ENCODE results near the gene GPRC5B. TPM values are rescaled to one million over a fixed set of nuclear protein-coding genes. Genes with fewer than 3 reads are reported as not detected.

The GPRC5B gene
- total RNA-seq, 6 experiments from 2014 or later = 0.14 to 0.48 (median 0.29) TPM

- Mint-ChIP-seq H3K4me3 (no peak overlapping the region), H3K27ac (no peak overlapping the region), H3K9me3 (no peaks in the 10 kb centered on the region), H3K27me3 (ENCODE audit: insufficient read depth) (peaks cover 28% of the 10 kb centered on the region), H3K36me3 (ENCODE audit: low read depth) (no peaks in the 10 kb centered on the region), H3K4me1 (ENCODE audit: low read depth) (peaks cover 17% of the 10 kb centered on the region)
- TF ChIP-seq CTCF (IDR thresholded peaks at IDR 0.05) = no peak
- DNase-seq = no peak
Observed at GRCh38 chr16:19882186-19882585, 2.5 kb downstream of the GPRC5B start.

DNA sequence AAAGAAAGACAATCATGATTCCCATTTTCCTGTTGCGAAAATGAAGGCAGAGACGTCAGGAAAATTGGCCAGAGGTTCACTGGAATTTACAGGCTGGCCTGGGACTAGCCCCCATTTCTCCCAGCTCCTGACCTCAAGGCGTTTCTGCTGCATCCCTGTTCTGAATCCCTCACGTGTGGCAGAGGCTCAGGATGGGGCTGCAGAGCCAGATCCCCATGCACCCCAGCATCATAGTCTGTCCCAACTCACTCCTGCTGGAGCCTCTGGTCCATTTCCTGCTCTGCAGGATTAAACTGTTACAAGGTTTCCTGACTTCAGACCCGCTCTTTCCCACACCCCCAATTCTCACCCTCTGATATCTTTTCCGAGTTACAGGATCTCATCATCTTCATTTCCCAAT lies 2.9 kb downstream of the GPRC5B start:
- Mint-ChIP-seq H3K27me3 (ENCODE audit: insufficient read depth) (peaks cover 28% of the 10 kb centered on the region), H3K27ac (no peak overlapping the region), H3K4me3 (no peak overlapping the region), H3K9me3 (no peaks in the 10 kb centered on the region), H3K4me1 (ENCODE audit: low read depth) (peaks cover 17% of the 10 kb centered on the region), H3K36me3 (ENCODE audit: low read depth) (no peaks in the 10 kb centered on the region)
- no peak for TF ChIP-seq CTCF (IDR thresholded peaks at IDR 0.05)
- no peak for DNase-seq

GRCh38 chr16:19881028-19881427 lies 3.6 kb downstream of the GPRC5B start:
- no peak for DNase-seq
- H3K4me3 Mint-ChIP-seq = no peak overlapping the region
- H3K9me3 Mint-ChIP-seq = no peaks in the 10 kb centered on the region
- no peak for TF ChIP-seq CTCF (IDR thresholded peaks at IDR 0.05)
- peaks cover 10% of the 10 kb centered on the region for H3K4me1 Mint-ChIP-seq (ENCODE audit: low read depth)
- peaks cover 28% of the 10 kb centered on the region for H3K27me3 Mint-ChIP-seq (ENCODE audit: insufficient read depth)
- H3K27ac Mint-ChIP-seq = no peak overlapping the region
- no peaks in the 10 kb centered on the region for H3K36me3 Mint-ChIP-seq (ENCODE audit: low read depth)

GRCh38 chr16:19879241-19879792 lies 5.3 kb downstream of the GPRC5B start:
- Mint-ChIP-seq H3K9me3 (no peaks in the 10 kb centered on the region), H3K27ac (no peak overlapping the region), H3K4me1 (ENCODE audit: low read depth) (no peaks in the 10 kb centered on the region), H3K4me3 (no peak overlapping the region), H3K27me3 (ENCODE audit: insufficient read depth) (peaks cover 22% of the 10 kb centered on the region), H3K36me3 (ENCODE audit: low read depth) (no peaks in the 10 kb centered on the region)
- TF ChIP-seq CTCF (IDR thresholded peaks at IDR 0.05) = no peak
- DNase-seq = peak; percentile 39

- TF ChIP-seq CTCF (IDR thresholded peaks at IDR 0.05) = no peak
- H3K4me3 Mint-ChIP-seq = no peak overlapping the region
- no peaks in the 10 kb centered on the region for H3K9me3 Mint-ChIP-seq
- peaks cover 25% of the 10 kb centered on the region for H3K27me3 Mint-ChIP-seq (ENCODE audit: insufficient read depth)
- no peaks in the 10 kb centered on the region for H3K36me3 Mint-ChIP-seq (ENCODE audit: low read depth)
- DNase-seq = no peak
- no peak overlapping the region for H3K27ac Mint-ChIP-seq
- no peaks in the 10 kb centered on the region for H3K4me1 Mint-ChIP-seq (ENCODE audit: low read depth)
Observed at GRCh38 chr16:19878757-19879156, 5.9 kb downstream of the GPRC5B start.

Data from HFFc6 (cell line).